IPS-NIHi7 (cell line): ENCODE data around the gene OR52E6.

Experiments
- DNase-seq: peaks from one replicate; pipeline ENCODE4 v3.0.0; 2012; ENCODE audit warnings: mixed read lengths; ENCODE audit errors: extremely low spot score

Gene OR52E6

GRCh38 chr11:5796541-5796940 lies 45.2 kb downstream of the OR52E6 start:
- no peak for DNase-seq

- DNase-seq: no peak
Observed at GRCh38 chr11:5791165-5791564, 50.5 kb downstream of the OR52E6 start, which contains the start of gene OR52N1. OR52N1 (minus strand) TSS chr11:5791265; CDS start chr11:5788816, 2,449 bp downstream.
